Neuron (in vitro differentiated cells): Measurements from ENCODE around the gene CCDC187.

Source experiments
- H2AFZ ChIP-seq: one replicate; pipeline ENCODE4 v1.6.1; 2013; ENCODE audit warnings: low read depth, mild to moderate bottlenecking, inconsistent platforms, low read length, moderate library complexity
- H3K27me3 ChIP-seq: one replicate; pipeline ENCODE4 v1.6.1; 2013; ENCODE audit warnings: low read length; ENCODE audit not compliant: insufficient read depth
- H3K36me3 ChIP-seq: one replicate; pipeline ENCODE4 v1.6.1; 2013; ENCODE audit warnings: low read length; ENCODE audit not compliant: insufficient read depth
- H3K4me1 ChIP-seq: one replicate; pipeline ENCODE4 v1.6.1; 2013; ENCODE audit warnings: low read length; ENCODE audit not compliant: insufficient read depth
- H3K4me3 ChIP-seq: 2 replicates; pipeline ENCODE4 v1.5.1; 2013; ENCODE audit warnings: mild to moderate bottlenecking, low read length, moderate library complexity
- H3K9me3 ChIP-seq: one replicate; pipeline ENCODE4 v1.6.1; 2013; ENCODE audit warnings: low read length

CCDC187 gene

DNA sequence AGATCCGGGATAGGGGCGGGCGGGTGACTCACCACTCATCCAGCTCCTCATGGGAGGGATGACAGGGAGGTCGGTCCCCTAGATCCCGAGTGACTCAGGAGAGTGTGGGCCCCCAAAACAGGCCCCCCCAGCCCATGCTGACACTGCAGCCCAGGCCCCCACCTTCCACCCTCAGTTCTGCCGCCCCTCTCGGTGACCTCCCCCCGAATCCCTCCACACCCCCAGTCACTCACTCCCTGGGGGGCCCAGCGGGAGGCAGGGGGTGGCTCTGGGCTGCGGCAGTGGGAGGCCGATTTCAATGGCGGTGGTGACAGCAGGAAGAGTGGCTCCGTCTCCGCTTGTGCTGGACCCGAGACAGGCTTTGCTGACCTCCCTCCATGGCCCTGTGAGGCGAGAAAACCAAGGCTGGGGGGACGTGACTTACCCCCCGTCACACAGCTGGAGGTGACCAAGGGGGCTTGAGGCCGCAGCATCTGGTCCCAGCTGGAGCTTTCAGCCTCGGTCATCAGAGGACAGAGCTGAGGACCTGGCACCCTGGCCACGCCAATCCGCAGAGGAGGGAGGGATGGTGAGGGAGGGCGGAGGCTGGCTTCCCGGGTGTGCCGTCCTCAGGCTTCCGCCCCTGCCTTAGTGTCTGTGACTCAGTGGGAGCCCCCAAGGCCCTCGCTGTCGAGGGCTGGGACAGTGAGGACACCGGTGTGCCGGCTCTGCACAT, 32.4 kb upstream of the CCDC187 start:
- peaks cover 56% of the 10 kb centered on the region for H3K36me3 ChIP-seq

DNA sequence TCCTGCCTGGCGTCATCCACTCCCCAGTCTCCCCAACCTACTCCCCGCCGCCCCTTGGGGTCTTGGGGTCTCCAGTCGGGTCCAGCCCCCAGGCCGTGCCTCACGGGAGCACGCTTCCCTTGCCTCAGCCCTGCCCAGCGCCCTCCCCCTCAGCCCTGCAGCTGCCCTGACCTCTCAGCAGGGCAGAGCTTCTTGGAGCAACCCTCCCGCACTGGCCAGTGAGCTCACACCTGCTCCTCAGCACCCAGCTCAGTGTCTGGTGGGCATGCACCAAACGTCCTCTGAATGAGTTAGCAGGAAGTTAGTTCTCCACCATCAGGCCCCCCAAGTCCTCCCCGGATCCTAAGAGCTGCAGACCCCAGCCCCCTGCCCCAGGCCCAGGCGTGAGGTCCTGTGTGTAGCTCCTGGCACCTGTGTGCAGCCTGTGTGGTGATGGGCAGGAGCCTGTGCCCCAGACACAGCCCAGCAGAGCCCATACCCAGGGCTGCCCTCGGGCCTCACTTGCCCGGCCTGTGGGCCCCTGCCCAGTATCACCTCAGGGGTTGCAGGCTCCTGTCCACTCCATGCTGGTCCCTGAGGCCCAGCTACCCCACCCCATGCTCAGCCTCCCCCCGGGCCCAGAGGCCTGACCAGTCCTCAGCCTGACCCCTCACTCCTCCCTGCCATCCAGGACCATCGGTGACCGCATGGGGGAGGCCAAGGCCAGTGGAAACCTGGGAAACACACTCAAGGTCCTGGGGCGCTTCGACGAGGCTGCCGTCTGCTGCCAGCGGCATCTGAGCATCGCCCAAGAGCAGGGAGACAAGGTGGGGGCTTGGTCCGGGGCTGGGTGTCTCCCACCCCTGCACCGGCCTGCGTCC, 31.6 kb upstream of the CCDC187 start:
- no peaks in the 10 kb centered on the region for H3K27me3 ChIP-seq
- no peaks in the 10 kb centered on the region for H3K9me3 ChIP-seq
- H3K4me1 ChIP-seq = no peaks in the 10 kb centered on the region
- peaks cover 50% of the 10 kb centered on the region for H3K36me3 ChIP-seq
- H2AFZ ChIP-seq = no peak overlapping the region
- H3K4me3 ChIP-seq = no peak overlapping the region

More for the DNA sequence above, 32.4 kb upstream of the CCDC187 start:
- Histone ChIP-seq H3K4me3 (no peak overlapping the region), H3K4me1 (no peaks in the 10 kb centered on the region), H2AFZ (no peak overlapping the region), H3K9me3 (no peaks in the 10 kb centered on the region), H3K27me3 (no peaks in the 10 kb centered on the region)

DNA sequence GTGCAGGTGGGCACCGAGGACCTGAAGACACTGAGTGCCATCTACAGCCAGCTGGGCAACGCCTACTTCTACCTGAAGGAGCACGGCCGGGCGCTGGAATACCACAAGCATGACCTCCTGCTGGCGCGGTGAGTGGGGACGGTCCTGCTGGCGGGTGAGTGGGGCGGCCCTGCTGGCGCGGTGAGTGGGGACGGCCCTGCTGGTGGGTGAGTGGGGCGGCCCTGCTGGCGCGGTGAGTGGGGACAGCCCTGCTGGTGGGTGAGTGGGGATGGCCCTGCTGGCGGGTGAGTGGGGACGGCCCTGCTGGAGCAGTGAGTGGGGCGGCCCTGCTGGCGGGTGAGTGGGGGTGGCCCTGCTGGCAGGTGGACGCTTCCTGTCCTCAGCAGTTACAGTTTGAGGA, 30.6 kb upstream of the CCDC187 start:
- Histone ChIP-seq H3K9me3 (no peaks in the 10 kb centered on the region), H2AFZ (no peak overlapping the region), H3K4me1 (peaks cover under 1% of the 10 kb centered on the region), H3K36me3 (peaks cover 42% of the 10 kb centered on the region), H3K27me3 (no peaks in the 10 kb centered on the region), H3K4me3 (no peak overlapping the region)

DNA sequence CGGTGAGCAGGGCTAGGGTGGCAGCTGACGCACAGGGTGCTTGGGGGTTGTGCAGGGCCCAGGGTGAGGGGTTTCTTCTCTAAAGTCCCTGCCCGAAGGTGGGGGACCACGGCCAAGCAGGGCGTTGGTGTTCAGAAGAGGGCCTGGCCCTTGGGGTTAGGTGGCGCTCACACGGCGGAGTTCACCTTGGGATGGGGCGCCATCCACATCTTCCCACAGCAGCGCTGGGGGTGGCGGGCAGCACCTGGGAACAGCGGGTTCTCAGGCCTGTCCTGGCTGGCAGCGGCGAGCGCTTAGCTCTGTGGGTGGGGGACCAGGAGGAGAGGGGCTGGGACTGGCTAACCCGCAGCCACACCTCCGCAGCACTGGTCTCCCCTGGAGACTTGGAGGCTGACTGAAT, 29.6 kb upstream of the CCDC187 start:
- Histone ChIP-seq H3K4me3 (no peak overlapping the region), H3K27me3 (no peaks in the 10 kb centered on the region)

DNA sequence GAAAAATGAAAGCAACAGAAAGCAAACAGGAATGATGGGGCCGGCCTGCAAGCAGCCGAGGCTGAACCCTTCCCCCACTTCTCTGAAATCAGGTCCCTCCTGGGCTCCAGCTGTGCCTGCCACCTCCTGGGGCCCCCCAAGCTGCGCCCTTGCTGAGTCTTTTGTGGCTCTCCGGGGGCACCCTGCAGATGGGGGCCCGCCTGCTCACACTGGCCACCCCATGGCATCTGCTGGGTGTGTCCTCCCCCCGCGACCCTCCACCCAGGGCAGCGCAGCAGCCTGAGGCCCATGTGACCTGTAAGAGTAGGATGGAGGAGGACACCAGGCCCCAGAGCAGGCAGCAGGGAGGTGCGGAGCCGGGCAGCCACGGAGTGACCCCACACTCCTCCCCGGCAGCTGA, 29.2 kb upstream of the CCDC187 start:
- no peak overlapping the region for H3K4me3 ChIP-seq
- no peak overlapping the region for H2AFZ ChIP-seq
- H3K36me3 ChIP-seq = peaks cover 33% of the 10 kb centered on the region
- H3K4me1 ChIP-seq = peaks cover 16% of the 10 kb centered on the region
- no peaks in the 10 kb centered on the region for H3K9me3 ChIP-seq
- no peaks in the 10 kb centered on the region for H3K27me3 ChIP-seq

More for the DNA sequence above, 29.6 kb upstream of the CCDC187 start:
- Histone ChIP-seq H2AFZ (no peak overlapping the region), H3K36me3 (peaks cover 37% of the 10 kb centered on the region), H3K9me3 (no peaks in the 10 kb centered on the region), H3K4me1 (peaks cover 11% of the 10 kb centered on the region)

DNA sequence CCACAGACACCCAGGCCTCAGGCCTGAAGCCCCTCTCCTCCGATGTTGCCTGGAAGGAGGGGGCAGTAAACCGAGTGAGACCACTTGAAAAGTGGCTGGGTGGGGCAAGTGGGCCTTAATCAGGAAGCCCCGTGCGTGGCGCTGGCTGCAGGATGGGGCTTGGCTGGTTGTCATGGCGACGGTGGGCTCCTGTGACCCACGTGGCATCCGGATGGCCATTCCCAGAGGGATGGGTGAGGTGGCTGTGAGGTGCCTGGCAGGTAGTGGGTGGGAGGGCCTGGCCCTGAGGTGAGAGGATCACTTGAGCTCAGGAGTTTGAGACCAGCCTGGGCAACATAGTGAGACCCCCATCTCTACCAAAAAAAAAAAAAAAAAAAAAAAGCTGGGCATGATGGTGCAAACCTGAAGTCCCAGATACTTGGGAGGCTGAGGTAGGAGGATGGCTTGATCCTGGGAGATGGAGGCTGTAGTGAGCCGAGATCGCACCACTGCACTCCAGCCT, 28.6 kb upstream of the CCDC187 start:
- H3K9me3 ChIP-seq = no peaks in the 10 kb centered on the region
- peaks cover 18% of the 10 kb centered on the region for H3K4me1 ChIP-seq
- no peak overlapping the region for H3K4me3 ChIP-seq
- no peak overlapping the region for H2AFZ ChIP-seq
- no peaks in the 10 kb centered on the region for H3K27me3 ChIP-seq
- peaks cover 29% of the 10 kb centered on the region for H3K36me3 ChIP-seq

DNA sequence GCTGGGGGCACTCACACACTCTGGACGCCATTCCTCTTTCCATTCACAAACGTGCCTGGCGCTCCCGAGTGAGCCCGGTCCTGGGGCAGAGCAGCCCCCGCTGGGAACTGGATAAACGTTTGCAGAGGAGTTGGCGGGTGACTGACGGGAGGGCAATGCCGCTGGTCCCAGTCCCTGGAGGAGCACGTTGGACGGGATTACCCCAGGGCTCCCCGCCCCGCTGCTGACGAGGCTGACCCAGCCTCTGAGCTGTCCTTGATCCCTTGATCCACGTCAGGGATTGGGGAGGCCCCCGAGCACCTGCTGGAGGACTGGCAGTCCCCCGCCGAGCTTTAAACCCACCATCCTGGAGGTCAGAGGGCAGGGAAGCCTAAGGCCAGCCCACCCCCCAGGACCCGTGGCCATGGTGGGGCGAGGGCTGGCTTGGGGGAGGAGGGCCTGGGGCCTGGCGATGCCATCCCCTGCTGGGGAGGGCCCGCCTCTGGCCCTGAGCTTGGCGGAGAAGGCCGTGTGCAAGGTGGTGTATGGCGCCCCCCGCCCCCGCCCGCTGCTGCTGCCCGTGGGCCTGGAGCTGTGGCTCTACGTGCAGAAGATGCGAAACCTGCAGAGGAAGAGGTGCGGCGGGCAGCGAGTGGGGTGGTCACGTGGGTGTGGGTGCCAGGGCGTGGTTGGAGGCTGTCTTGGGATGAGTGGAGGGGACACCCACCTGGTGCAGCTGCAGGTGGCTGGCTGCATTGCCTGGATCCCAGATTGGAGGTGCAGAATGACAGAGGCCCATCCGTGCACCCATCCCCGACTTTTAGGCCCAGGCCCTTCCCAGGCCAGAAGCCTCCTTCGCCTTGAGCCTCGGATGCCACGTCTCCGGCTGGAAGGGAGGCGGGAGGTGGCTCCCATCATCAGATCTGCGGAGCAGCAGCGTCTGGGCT, 27.9 kb upstream of the CCDC187 start:
- no peak overlapping the region for H2AFZ ChIP-seq
- peaks cover 21% of the 10 kb centered on the region for H3K4me1 ChIP-seq
- H3K36me3 ChIP-seq = peaks cover 22% of the 10 kb centered on the region
- H3K4me3 ChIP-seq = no peak overlapping the region
- H3K27me3 ChIP-seq = no peaks in the 10 kb centered on the region
- no peaks in the 10 kb centered on the region for H3K9me3 ChIP-seq

DNA sequence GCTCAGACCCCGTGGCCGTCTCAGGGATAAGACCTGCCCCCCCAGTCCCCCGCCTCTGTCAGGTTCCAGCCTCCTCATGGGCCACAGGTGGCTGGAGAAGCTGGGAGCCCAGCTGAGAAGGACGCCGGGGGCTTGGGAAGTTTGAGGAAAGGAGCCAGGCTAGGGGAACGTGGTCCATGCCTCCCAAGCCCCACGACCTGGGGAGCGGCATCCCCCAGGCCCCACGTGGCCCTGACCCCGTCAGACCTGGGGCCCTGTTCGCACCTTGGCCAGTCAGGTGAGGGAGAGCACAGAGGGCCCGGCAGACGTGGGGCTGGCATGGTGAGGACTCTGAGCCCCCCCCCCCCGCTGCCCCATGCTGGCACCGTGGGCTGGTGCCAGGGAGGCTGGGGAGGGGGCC, 27.1 kb upstream of the CCDC187 start:
- peaks cover 29% of the 10 kb centered on the region for H3K4me1 ChIP-seq
- peaks cover 14% of the 10 kb centered on the region for H3K36me3 ChIP-seq
- H3K4me3 ChIP-seq = no peak overlapping the region
- H3K9me3 ChIP-seq = no peaks in the 10 kb centered on the region
- no peaks in the 10 kb centered on the region for H3K27me3 ChIP-seq
- no peak overlapping the region for H2AFZ ChIP-seq

DNA sequence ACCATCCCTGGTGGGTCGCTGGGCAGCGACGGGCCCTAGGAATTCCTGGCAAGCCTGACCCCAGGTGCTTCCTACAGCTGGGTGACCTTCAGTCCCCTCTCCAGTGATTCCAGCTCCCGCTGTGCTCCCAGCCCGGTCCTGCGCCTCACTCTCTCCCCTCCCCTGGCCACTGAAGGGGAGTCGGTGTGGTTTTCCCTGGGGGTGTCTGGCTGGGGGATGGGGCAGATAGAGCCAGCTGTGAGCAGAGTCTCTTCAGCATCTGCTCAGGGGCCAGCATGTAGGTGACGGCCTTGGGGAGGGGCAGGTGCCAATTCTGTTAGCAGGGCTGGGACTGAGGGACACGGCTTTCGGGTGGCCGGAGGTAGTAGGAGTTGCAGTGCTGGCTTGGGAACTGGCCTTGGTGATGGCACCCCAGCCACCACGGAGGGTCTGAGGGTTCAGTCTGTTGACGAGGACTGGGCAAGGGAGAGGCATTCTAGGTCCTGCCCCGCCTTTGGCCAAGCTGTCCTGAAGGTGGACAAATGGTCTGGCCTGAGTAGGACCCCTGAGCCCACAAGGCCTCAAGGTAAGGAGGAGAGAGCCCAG, 26.6 kb upstream of the CCDC187 start:
- Histone ChIP-seq H3K4me1 (peaks cover 34% of the 10 kb centered on the region), H3K4me3 (no peak overlapping the region), H3K9me3 (no peaks in the 10 kb centered on the region), H3K27me3 (peaks cover 2% of the 10 kb centered on the region), H2AFZ (no peak overlapping the region), H3K36me3 (peaks cover 10% of the 10 kb centered on the region)

DNA sequence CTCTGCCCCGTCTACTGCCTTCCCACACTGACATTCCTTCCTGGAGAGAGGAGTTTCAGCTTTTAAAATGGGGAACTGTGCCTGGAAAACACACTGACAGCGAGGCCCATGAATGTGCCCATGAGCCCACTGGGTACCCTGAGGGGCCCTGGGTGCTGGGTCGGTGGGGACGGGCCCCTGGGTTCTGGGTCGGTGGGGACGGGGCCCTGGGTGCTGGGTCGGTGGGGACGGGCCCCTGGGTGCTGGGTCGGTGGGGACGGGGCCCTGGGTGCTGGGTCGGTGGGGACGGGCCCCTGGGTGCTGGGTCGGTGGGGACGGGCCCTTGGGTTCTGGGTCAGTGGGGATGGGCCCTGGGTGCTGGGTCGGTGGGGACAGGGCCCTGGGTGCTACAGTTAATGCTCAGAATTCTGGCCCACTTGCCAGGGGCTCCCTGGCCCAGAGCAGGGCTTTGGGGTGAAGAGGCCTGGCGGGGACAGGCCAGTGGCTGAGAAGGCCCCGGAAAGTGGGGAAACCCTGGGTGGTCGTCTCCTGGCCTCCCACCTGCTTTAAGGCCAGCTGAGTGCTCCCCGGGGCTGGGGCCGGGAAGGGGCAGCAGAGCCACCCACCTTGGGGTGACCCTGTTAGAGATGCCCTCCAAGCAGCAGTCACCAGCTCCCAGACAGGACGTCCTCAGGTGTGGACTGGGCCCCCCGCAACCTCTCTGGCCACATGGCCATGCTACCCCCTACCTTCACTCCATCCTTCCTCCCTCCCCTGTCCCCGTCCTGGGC, 25.9 kb upstream of the CCDC187 start:
- Histone ChIP-seq H3K4me1 (peaks cover 34% of the 10 kb centered on the region), H3K4me3 (no peak overlapping the region), H3K9me3 (no peaks in the 10 kb centered on the region)

DNA sequence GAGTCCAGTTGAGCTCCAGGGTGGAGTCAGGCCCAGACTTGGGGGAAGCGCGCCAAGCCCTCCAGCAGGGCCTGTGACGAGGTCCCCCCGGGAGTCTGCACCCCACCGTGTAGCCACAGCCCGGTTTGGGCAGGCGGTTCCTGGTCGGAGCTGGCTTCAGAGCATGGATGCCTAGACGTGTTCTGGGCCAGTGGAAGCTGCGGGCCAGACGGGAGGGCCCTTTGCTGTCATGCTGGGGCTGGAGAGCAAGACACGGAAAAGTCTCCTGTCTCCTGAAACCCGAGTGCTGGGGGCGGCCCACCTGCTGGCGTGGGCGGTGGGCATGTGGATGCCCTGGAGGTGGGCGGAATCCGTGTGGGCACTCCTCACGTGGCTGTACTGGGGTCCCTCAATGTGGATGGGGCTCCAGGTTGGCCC, 25.3 kb upstream of the CCDC187 start:
- Histone ChIP-seq H3K27me3 (peaks cover 2% of the 10 kb centered on the region), H2AFZ (no peak overlapping the region), H3K4me3 (peak overlapping the region; percentile 91), H3K9me3 (no peaks in the 10 kb centered on the region), H3K4me1 (peaks cover 34% of the 10 kb centered on the region), H3K36me3 (peaks cover 7% of the 10 kb centered on the region)

More for the DNA sequence above, 25.9 kb upstream of the CCDC187 start:
- Histone ChIP-seq H3K36me3 (peaks cover 10% of the 10 kb centered on the region), H2AFZ (no peak overlapping the region), H3K27me3 (peaks cover 2% of the 10 kb centered on the region)

DNA sequence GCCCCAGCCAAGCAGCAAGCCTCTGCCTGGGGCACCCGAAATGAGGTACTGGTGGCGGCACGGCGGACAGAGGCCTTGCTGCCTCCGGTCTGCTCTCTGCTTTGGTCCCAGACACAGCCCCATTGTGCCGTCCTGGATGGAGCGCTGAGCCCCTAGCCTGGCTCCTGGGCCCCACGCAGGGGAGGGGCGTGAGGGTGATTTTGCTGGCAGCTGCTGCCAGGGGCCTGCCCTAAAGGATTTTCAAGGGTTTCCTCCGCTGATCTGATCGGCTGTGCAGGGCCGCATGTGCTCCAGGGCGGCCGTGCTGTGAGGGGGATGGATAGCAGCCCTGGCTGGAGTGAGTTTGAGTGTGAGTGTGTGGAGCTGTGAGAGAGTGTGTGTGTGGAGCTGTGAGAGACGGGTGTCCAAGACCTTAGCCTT, 24.7 kb upstream of the CCDC187 start:
- peaks cover 6% of the 10 kb centered on the region for H3K36me3 ChIP-seq
- H3K4me1 ChIP-seq = peaks cover 34% of the 10 kb centered on the region
- peak overlapping the region; percentile 91 for H3K4me3 ChIP-seq
- no peaks in the 10 kb centered on the region for H3K9me3 ChIP-seq
- peaks cover 2% of the 10 kb centered on the region for H3K27me3 ChIP-seq
- H2AFZ ChIP-seq = no peak overlapping the region
